Ishikawa (cell line): ENCODE measurements around the gene PPP2R2C.
A peak's percentile ranks its signal among the peaks of the same experiment; 100 is the strongest.

Experiments
- CEBPB ChIP-seq: IDR thresholded peaks from 2 replicates; pipeline ENCODE4 v1.6.1; 2012
- CREB1 ChIP-seq: IDR thresholded peaks from 2 replicates; pipeline ENCODE4 v1.6.1; 2012; ENCODE audit warnings: low read depth
- EGR1 ChIP-seq: IDR thresholded peaks from 2 replicates; pipeline ENCODE4 v1.6.1; 2012
- EP300 ChIP-seq: IDR thresholded peaks from 2 replicates; pipeline ENCODE4 v1.6.1; 2012; ENCODE audit warnings: borderline replicate concordance
- FOXM1 ChIP-seq: IDR thresholded peaks from 2 replicates; pipeline ENCODE4 v1.6.1; 2012; ENCODE audit warnings: low read depth, borderline replicate concordance
- NFIC ChIP-seq: IDR thresholded peaks from 2 replicates; pipeline ENCODE4 v1.6.1; 2012
- RAD21 ChIP-seq: IDR thresholded peaks from 2 replicates; pipeline ENCODE4 v1.6.1; 2012; ENCODE audit warnings: low read depth
- TAF1 ChIP-seq: IDR thresholded peaks from 2 replicates; pipeline ENCODE4 v1.6.1; 2012; ENCODE audit warnings: low read depth, mild to moderate bottlenecking
- TCF12 ChIP-seq: IDR thresholded peaks from 2 replicates; pipeline ENCODE4 v1.6.1; 2012; ENCODE audit warnings: low read depth
- TEAD4 ChIP-seq: IDR thresholded peaks from 2 replicates; pipeline ENCODE4 v1.6.1; 2012
- YY1 ChIP-seq: IDR thresholded peaks from 2 replicates; pipeline ENCODE4 v1.6.1; 2012; ENCODE audit warnings: low read depth
- ZBTB7A ChIP-seq: IDR thresholded peaks from 2 replicates; pipeline ENCODE4 v1.6.1; 2012; ENCODE audit warnings: low read depth
- TF ChIP-seq, protein P1 (sequence below): IDR thresholded peaks from 2 replicates; pipeline ENCODE4 v1.6.1; 2012
- TF ChIP-seq, protein P2 (sequence below): IDR thresholded peaks from 2 replicates; pipeline ENCODE4 v1.6.1; 2012; ENCODE audit warnings: low read depth, mild to moderate bottlenecking
- TF ChIP-seq, protein P3 (sequence below): IDR thresholded peaks from 2 replicates; pipeline ENCODE4 v1.6.1; 2012

Gene PPP2R2C

DNA sequence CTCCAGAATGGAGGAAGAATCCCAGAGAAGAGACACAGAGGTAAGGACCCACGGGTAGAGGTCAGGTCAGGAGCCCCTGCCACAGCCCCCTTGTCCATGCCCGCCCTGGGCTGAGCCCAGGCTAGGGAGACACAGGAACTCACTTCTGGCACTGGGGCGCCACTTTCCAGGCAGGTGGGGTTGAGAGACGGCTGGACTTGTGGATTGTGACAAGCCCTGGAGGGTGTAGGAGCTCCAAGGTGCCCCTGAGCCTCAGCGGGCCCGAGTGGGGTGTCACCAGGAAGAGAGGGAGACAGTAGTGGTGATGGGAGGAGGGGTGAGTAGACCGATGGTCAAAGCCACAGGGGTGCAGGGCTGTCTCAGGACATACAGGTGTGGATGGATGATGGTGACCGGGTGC, 143.9 kb downstream of the PPP2R2C start:
- TF ChIP-seq TAF1 = no peak
- TF ChIP-seq, protein P1, sequence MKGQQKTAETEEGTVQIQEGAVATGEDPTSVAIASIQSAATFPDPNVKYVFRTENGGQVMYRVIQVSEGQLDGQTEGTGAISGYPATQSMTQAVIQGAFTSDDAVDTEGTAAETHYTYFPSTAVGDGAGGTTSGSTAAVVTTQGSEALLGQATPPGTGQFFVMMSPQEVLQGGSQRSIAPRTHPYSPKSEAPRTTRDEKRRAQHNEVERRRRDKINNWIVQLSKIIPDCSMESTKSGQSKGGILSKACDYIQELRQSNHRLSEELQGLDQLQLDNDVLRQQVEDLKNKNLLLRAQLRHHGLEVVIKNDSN = no peak
- TF ChIP-seq EGR1 = no peak
- TF ChIP-seq, protein P2, sequence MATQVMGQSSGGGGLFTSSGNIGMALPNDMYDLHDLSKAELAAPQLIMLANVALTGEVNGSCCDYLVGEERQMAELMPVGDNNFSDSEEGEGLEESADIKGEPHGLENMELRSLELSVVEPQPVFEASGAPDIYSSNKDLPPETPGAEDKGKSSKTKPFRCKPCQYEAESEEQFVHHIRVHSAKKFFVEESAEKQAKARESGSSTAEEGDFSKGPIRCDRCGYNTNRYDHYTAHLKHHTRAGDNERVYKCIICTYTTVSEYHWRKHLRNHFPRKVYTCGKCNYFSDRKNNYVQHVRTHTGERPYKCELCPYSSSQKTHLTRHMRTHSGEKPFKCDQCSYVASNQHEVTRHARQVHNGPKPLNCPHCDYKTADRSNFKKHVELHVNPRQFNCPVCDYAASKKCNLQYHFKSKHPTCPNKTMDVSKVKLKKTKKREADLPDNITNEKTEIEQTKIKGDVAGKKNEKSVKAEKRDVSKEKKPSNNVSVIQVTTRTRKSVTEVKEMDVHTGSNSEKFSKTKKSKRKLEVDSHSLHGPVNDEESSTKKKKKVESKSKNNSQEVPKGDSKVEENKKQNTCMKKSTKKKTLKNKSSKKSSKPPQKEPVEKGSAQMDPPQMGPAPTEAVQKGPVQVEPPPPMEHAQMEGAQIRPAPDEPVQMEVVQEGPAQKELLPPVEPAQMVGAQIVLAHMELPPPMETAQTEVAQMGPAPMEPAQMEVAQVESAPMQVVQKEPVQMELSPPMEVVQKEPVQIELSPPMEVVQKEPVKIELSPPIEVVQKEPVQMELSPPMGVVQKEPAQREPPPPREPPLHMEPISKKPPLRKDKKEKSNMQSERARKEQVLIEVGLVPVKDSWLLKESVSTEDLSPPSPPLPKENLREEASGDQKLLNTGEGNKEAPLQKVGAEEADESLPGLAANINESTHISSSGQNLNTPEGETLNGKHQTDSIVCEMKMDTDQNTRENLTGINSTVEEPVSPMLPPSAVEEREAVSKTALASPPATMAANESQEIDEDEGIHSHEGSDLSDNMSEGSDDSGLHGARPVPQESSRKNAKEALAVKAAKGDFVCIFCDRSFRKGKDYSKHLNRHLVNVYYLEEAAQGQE = no peak
- no peak for TF ChIP-seq ZBTB7A
- TF ChIP-seq YY1 = no peak
- TF ChIP-seq CEBPB = no peak
- TF ChIP-seq CREB1 = no peak
- TF ChIP-seq, protein P3, sequence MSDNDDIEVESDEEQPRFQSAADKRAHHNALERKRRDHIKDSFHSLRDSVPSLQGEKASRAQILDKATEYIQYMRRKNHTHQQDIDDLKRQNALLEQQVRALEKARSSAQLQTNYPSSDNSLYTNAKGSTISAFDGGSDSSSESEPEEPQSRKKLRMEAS = no peak
- TF ChIP-seq TCF12 = no peak
- TF ChIP-seq RAD21 = no peak
- TF ChIP-seq EP300 = no peak
- TF ChIP-seq TEAD4 = no peak
- no peak for TF ChIP-seq FOXM1
- TF ChIP-seq NFIC = no peak

DNA sequence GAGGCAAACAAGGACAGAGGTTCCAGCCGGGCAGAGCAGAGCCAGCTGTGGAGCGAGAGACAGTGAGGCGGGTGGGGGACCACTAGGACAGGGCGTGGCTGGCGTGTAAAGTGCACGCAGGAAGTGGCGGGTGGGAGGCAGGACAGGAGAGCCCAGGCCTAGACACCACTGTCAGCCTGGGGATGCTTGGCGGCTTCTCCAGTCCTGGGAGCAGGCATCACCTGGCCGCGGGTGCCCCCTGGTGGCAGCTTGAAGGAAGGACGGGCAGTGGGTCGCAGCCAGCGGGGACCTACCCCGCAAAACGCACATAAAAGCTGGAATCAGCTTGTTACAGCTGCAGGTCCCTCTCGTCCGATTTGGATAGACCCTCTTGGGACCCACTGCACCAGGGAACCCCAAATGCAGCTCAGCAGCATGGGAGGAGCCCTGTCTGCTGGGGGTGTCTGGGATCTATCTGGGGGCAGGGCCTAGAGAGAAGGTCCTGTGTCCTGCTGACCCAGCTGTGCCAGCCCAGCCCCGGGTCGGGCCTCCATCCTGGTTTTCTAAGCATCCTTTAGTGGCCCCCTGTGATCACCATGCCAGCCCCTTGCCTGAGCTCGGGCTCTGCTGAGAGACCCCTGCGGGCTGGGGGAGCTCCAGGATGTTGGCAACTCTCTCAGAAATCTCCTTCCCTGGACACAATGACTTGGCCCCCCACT, 145.0 kb downstream of the PPP2R2C start:
- TF ChIP-seq RAD21 (peak; percentile 95), TEAD4 (no peak)

DNA sequence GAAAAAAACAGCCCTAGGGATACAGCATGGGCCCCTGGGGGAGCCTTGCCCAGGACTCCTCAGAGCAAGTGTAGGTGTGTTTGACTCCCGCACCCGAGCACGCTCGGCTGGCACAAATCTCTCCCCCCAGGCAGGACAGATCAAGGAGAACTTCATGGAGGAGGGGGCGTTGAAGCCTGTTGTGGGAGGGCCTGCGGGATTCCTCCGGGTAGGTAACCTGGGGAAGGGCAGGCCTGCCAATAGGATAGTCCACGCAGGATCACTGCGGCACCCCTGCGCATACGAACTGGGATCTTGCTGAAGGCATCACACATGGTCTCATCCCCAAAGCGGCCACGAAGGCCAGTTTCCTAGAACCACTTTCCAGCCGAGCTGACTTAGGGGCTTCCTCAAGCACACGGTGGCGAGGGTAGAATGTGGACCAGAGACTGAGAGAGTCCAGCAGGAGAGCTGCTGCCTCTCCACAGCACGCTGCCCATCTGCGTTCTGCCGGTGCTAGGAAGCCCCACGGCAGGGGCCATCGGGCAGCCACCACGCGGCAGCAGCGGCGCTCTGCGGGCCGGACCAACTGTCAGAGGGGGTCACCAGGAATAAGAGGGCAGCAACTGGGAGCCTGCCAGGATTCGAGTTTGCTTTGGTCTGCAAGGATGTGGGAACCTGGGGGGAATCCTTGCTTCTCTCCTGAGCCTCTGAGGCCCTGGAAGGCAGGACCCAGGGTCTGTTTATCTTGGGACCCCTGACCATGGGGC, 145.9 kb downstream of the PPP2R2C start:
- TF ChIP-seq, protein P2 = no peak
- TF ChIP-seq EP300 (no peak), EGR1 (no peak), CREB1 (no peak), TAF1 (no peak), RAD21 (no peak), TEAD4 (no peak), YY1 (no peak), CEBPB (no peak), FOXM1 (no peak), ZBTB7A (no peak), NFIC (no peak), TCF12 (no peak)
- TF ChIP-seq, protein P3 = no peak
- TF ChIP-seq, protein P1 = no peak

DNA sequence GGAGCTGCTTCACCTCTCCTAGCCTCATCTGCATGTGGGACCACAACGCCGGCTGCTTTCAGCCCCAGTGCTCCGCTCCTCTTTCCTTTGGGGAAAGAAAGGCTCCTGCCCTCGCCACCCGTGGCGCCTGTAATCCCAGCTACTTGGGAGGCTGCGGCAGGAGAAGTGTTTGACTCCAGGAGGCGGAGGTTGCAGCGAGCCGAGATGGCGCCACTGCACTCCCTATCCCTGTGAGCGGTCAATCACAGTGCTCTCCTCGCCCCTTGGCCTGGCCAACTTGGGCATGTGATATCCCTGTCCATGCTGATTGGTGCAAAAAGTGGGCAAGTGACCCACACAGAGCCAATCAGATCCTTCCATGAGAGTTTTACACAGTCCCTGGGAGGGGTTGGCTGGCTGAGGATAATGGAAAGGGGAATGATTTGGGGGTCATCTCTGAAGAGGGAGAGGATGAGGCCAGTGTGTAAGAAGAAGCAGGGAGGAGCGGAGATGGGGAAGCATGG, 146.6 kb downstream of the PPP2R2C start:
- TF ChIP-seq, protein P1 = peak; percentile 62
- no peak for TF ChIP-seq TCF12

DNA sequence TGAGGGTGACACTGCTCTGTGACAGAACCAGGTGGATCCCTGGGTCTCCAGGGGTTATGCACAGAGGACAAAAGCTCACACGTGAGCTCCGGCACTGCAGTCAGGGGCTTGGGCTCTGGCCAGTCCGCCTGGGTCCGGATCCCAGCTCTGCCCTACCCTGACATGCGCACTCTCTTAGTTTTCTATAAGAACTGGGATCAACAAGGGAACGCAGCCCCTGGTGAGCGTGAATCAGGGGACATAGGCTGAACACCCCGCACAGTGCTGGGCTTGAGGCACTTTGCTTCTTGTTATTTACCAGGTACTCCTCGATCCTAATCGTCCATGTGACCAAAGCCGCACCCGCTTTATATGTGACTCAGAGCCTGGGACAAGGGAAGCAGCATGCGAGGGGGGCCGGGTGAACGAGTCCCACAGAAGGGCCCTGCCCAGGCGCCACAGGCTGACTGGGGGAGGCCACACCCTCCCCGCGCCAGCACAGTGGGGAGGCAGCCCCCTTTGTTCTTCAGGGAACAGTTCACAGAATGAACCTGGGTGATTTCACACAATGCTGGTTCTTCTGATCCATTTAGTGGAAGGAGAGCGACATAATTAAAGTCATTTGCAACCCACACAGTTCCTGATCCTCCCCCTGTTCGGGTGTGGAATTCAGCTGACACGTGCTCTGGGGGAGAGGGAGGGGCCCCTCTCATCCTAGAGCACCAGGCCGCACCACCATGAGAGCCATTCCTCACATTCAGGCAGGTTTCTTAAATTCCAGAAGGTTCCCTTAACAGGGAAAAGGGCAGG, 147.2 kb downstream of the PPP2R2C start:
- TF ChIP-seq RAD21 = no peak
- TF ChIP-seq NFIC = no peak
- TF ChIP-seq YY1 = no peak
- no peak for TF ChIP-seq EGR1
- TF ChIP-seq, protein P1 = 0 out of 2 replicates have a peak, but pooled peaks have one; percentile 11
- TF ChIP-seq TAF1 = no peak
- no peak for TF ChIP-seq TCF12
- TF ChIP-seq TEAD4 = no peak
- TF ChIP-seq CREB1 = no peak
- TF ChIP-seq CEBPB = no peak
- TF ChIP-seq, protein P3 = 0 out of 2 replicates have a peak, but pooled peaks have one; percentile 3
